Measurements from ENCODE around the gene REM2.

DNA sequence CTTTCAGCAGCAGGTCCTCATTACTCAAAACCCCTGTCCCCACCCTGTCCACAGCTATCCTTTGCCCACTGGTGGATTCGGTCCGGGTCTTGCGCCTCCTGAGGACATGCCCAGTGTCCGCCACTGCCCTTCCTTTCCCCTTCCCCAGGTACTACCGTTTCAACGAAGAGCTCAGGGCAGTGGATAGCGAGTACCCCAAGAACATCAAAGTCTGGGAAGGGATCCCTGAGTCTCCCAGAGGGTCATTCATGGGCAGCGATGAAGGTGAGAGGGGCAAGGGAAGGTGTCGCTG, 38.0 kb upstream of the REM2 start:
- TF ChIP-seq GABPA (IDR thresholded peaks at IDR 0.05; ENCODE audit: low read depth) (no peak), POLR2AphosphoS5 (IDR thresholded peaks at IDR 0.05; ENCODE audit: low read depth) (no peak)
- TF ChIP-seq, protein P1, sequence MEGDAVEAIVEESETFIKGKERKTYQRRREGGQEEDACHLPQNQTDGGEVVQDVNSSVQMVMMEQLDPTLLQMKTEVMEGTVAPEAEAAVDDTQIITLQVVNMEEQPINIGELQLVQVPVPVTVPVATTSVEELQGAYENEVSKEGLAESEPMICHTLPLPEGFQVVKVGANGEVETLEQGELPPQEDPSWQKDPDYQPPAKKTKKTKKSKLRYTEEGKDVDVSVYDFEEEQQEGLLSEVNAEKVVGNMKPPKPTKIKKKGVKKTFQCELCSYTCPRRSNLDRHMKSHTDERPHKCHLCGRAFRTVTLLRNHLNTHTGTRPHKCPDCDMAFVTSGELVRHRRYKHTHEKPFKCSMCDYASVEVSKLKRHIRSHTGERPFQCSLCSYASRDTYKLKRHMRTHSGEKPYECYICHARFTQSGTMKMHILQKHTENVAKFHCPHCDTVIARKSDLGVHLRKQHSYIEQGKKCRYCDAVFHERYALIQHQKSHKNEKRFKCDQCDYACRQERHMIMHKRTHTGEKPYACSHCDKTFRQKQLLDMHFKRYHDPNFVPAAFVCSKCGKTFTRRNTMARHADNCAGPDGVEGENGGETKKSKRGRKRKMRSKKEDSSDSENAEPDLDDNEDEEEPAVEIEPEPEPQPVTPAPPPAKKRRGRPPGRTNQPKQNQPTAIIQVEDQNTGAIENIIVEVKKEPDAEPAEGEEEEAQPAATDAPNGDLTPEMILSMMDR (IDR thresholded peaks at IDR 0.05; ENCODE audit: insufficient read depth, low read length), result no peak
